ENCODE data around the gene PLA2R1. TPM values are rescaled to one million over a fixed set of nuclear protein-coding genes. Genes with fewer than 3 reads are reported as not detected.

Gene PLA2R1
- total RNA-seq, 1 experiment from 2014 or later: 0.39 TPM

DNA sequence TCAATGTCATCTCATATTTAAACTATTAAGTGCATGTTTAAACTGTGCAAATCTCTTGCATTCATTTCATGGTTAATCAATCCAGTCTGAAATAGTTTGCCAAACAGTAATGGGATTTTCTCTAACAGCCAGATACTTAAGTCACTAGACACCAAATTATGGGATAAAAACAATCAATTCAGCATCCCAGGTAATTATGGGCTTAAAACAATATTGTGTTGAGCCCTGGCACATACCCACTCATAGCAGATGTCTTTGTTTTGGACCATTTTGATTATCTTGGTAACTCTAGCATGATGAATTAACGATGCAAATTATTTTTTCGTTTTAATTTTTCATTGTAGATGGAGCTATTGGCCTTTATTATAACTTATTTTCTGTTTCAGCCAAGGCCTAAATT, 145.9 kb downstream of the PLA2R1 start:
- Mint-ChIP-seq H3K4me1 (ENCODE audit: low read depth, unreplicated experiment) (no peaks in the 10 kb centered on the region), H3K27me3 (ENCODE audit: insufficient read depth, unreplicated experiment) (no peaks in the 10 kb centered on the region), H3K36me3 (ENCODE audit: insufficient read depth, unreplicated experiment) (no peaks in the 10 kb centered on the region), H3K27ac (ENCODE audit: unreplicated experiment) (no peak overlapping the region), H3K4me3 (ENCODE audit: unreplicated experiment) (no peak overlapping the region), H3K9me3 (ENCODE audit: unreplicated experiment) (no peaks in the 10 kb centered on the region)
- TF ChIP-seq, protein P1, sequence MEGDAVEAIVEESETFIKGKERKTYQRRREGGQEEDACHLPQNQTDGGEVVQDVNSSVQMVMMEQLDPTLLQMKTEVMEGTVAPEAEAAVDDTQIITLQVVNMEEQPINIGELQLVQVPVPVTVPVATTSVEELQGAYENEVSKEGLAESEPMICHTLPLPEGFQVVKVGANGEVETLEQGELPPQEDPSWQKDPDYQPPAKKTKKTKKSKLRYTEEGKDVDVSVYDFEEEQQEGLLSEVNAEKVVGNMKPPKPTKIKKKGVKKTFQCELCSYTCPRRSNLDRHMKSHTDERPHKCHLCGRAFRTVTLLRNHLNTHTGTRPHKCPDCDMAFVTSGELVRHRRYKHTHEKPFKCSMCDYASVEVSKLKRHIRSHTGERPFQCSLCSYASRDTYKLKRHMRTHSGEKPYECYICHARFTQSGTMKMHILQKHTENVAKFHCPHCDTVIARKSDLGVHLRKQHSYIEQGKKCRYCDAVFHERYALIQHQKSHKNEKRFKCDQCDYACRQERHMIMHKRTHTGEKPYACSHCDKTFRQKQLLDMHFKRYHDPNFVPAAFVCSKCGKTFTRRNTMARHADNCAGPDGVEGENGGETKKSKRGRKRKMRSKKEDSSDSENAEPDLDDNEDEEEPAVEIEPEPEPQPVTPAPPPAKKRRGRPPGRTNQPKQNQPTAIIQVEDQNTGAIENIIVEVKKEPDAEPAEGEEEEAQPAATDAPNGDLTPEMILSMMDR (IDR thresholded peaks at IDR 0.05; ENCODE audit: insufficient read depth in 1 of 2, low read depth in 1 of 2, low read length in 1 of 2, severe bottlenecking in 1 of 2, unreplicated experiment in 1 of 2): no peak
- POLR2A ChIA-PET: no interaction called here
- Histone ChIP-seq H3K4me3 (ENCODE audit: low read depth, low read length) (no peak overlapping the region), H3K36me3 (ENCODE audit: control insufficient read depth, insufficient read depth, low read length) (no peaks in the 10 kb centered on the region), H3K4me1 (no peaks in the 10 kb centered on the region), H3K27me3 (replicated peaks; ENCODE audit: control insufficient read depth, insufficient read depth, low read length) (no peaks in the 10 kb centered on the region), H3K9me3 (no peaks in the 10 kb centered on the region)
- no TSS peak for BruUV-seq (replicated peaks)
- DNase-seq: no peak
- intact Hi-C loops (cut with micrococcal nuclease; ENCODE audit: unreplicated experiment): no loop called here
- CTCF ChIA-PET: no interaction called here

DNA sequence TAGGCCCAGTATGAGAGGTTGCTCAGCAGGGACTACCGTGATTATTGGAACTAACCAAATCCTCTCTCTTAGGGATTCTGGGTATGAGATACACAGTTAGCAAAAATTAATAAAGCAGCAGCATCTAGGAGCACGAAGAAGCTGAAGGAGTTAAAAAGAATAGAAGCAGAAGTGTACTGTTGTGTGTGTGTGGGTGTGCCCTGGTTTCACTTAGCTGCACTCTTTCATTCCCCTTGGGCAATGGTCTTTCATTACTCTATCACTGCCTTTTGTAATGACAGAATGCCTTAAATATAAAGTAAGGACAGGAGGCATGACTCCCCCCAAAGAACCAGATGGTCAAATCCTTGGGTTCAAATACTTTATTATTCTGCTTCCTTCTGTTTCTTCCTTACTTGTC, 148.5 kb downstream of the PLA2R1 start:
- no peaks in the 10 kb centered on the region for H3K9me3 ChIP-seq
- Mint-ChIP-seq H3K36me3 (ENCODE audit: insufficient read depth, unreplicated experiment) (no peaks in the 10 kb centered on the region), H3K4me3 (ENCODE audit: unreplicated experiment) (no peak overlapping the region), H3K4me1 (ENCODE audit: low read depth, unreplicated experiment) (peaks cover 6% of the 10 kb centered on the region), H3K27me3 (ENCODE audit: insufficient read depth, unreplicated experiment) (no peaks in the 10 kb centered on the region), H3K27ac (ENCODE audit: unreplicated experiment) (no peak overlapping the region), H3K9me3 (ENCODE audit: unreplicated experiment) (no peaks in the 10 kb centered on the region)
- TF ChIP-seq, protein P1 (IDR thresholded peaks at IDR 0.05; ENCODE audit: insufficient read depth in 1 of 2, low read depth in 1 of 2, low read length in 1 of 2, severe bottlenecking in 1 of 2, unreplicated experiment in 1 of 2): no peak
- intact Hi-C loops (cut with micrococcal nuclease; ENCODE audit: unreplicated experiment): no loop called here
- H3K4me3 ChIP-seq (ENCODE audit: low read depth, low read length): no peak overlapping the region
- ChIA-PET CTCF (no interaction called here), POLR2A (no interaction called here)
- peaks cover 9% of the 10 kb centered on the region; the same call in 1 of the 2 replicates for H3K4me1 ChIP-seq
- DNase-seq: no peak
- H3K27me3 ChIP-seq (replicated peaks; ENCODE audit: control insufficient read depth, insufficient read depth, low read length): no peaks in the 10 kb centered on the region
- BruUV-seq (replicated peaks): no TSS peak
- no peaks in the 10 kb centered on the region for H3K36me3 ChIP-seq (ENCODE audit: control insufficient read depth, insufficient read depth, low read length)

DNA sequence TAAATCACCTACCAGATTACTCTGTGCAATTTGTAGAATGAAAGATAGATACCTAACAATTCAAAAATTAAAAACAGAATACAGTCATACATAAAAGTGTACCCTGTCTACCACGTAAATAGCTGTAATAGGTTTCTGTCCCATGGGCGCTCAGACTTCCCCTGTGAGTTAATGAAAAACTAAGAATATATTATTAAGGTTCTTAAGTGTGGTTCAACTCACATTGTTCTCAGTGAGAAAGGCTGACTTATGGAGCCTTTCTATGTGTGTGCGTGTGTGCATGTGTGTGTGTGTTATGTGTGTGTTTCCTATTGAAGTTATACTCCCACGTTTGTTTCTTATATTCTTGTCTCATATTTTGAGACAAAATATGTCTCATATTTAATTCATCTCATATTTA, 149.8 kb downstream of the PLA2R1 start:
- DNase-seq: no peak
- intact Hi-C loops (cut with micrococcal nuclease; ENCODE audit: unreplicated experiment): no loop called here
- Mint-ChIP-seq H3K27me3 (ENCODE audit: insufficient read depth, unreplicated experiment) (no peaks in the 10 kb centered on the region), H3K9me3 (ENCODE audit: unreplicated experiment) (no peaks in the 10 kb centered on the region), H3K27ac (ENCODE audit: unreplicated experiment) (no peak overlapping the region), H3K4me3 (ENCODE audit: unreplicated experiment) (no peak overlapping the region), H3K4me1 (ENCODE audit: low read depth, unreplicated experiment) (peaks cover 14% of the 10 kb centered on the region), H3K36me3 (ENCODE audit: insufficient read depth, unreplicated experiment) (no peaks in the 10 kb centered on the region)
- ChIA-PET CTCF (no interaction called here), POLR2A (no interaction called here)
- TF ChIP-seq, protein P1 (IDR thresholded peaks at IDR 0.05; ENCODE audit: insufficient read depth in 1 of 2, low read depth in 1 of 2, low read length in 1 of 2, severe bottlenecking in 1 of 2, unreplicated experiment in 1 of 2): no peak
- Histone ChIP-seq H3K4me1 (peaks cover 18% of the 10 kb centered on the region), H3K9me3 (no peaks in the 10 kb centered on the region), H3K36me3 (ENCODE audit: control insufficient read depth, insufficient read depth, low read length) (no peaks in the 10 kb centered on the region), H3K27me3 (replicated peaks; ENCODE audit: control insufficient read depth, insufficient read depth, low read length) (no peaks in the 10 kb centered on the region), H3K4me3 (ENCODE audit: low read depth, low read length) (no peak overlapping the region)
- BruUV-seq (replicated peaks): no TSS peak

Measured in Caco-2 (cell line).